Measurements from ENCODE around the gene ZSCAN5C. TPM values are rescaled to one million over a fixed set of nuclear protein-coding genes. Genes with fewer than 3 reads are reported as not detected.

Gene ZSCAN5C
- polyA plus RNA-seq, 1 donor from 2014 or later: not detected

- Histone ChIP-seq H3K9ac (ENCODE audit: low read length) (no peak overlapping the region), H3K9me3 (ENCODE audit: low read length) (no peaks in the 10 kb centered on the region), H2AFZ (ENCODE audit: low read depth, low read length) (no peak overlapping the region), H3K36me3 (ENCODE audit: insufficient read depth, low read length) (no peaks in the 10 kb centered on the region), H3K9me2 (ENCODE audit: insufficient read depth, low read length) (no peaks in the 10 kb centered on the region), H3F3A (ENCODE audit: insufficient read depth, low read length, poor library complexity, severe bottlenecking) (no peaks in the 10 kb centered on the region), H3K27ac (ENCODE audit: low read length) (no peak overlapping the region), H3K79me2 (replicated peaks; ENCODE audit: insufficient read depth, low read length) (no peaks in the 10 kb centered on the region), H3K27me3 (ENCODE audit: insufficient read depth, low read depth, low read length) (no peaks in the 10 kb centered on the region), H3K4me2 (ENCODE audit: low read length) (no peak overlapping the region), H3K4me3 (ENCODE audit: low read length) (no peak overlapping the region), H4K20me1 (ENCODE audit: insufficient read depth) (no peaks in the 10 kb centered on the region)
- TF ChIP-seq SMC3 (conservative IDR thresholded peaks at IDR 0.05; ENCODE audit: poor library complexity) (no peak), CTCF (IDR thresholded peaks at IDR 0.05; ENCODE audit: poor library complexity, severe bottlenecking) (no peak), TAF1 (IDR thresholded peaks at IDR 0.05; ENCODE audit: low read depth) (no peak), MXI1 (conservative IDR thresholded peaks at IDR 0.05; ENCODE audit: poor library complexity, severe bottlenecking) (no peak), POLR2AphosphoS5 (IDR thresholded peaks at IDR 0.05) (no peak), EP300 (conservative IDR thresholded peaks at IDR 0.05; ENCODE audit: poor library complexity, severe bottlenecking) (no peak), EZH2 (IDR thresholded peaks at IDR 0.05; ENCODE audit: borderline replicate concordance, insufficient read depth, low read length, poor library complexity, severe bottlenecking) (no peak), RAD21 (conservative IDR thresholded peaks at IDR 0.05) (no peak)
- TF ChIP-seq, protein P1, sequence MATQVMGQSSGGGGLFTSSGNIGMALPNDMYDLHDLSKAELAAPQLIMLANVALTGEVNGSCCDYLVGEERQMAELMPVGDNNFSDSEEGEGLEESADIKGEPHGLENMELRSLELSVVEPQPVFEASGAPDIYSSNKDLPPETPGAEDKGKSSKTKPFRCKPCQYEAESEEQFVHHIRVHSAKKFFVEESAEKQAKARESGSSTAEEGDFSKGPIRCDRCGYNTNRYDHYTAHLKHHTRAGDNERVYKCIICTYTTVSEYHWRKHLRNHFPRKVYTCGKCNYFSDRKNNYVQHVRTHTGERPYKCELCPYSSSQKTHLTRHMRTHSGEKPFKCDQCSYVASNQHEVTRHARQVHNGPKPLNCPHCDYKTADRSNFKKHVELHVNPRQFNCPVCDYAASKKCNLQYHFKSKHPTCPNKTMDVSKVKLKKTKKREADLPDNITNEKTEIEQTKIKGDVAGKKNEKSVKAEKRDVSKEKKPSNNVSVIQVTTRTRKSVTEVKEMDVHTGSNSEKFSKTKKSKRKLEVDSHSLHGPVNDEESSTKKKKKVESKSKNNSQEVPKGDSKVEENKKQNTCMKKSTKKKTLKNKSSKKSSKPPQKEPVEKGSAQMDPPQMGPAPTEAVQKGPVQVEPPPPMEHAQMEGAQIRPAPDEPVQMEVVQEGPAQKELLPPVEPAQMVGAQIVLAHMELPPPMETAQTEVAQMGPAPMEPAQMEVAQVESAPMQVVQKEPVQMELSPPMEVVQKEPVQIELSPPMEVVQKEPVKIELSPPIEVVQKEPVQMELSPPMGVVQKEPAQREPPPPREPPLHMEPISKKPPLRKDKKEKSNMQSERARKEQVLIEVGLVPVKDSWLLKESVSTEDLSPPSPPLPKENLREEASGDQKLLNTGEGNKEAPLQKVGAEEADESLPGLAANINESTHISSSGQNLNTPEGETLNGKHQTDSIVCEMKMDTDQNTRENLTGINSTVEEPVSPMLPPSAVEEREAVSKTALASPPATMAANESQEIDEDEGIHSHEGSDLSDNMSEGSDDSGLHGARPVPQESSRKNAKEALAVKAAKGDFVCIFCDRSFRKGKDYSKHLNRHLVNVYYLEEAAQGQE (IDR thresholded peaks at IDR 0.05; ENCODE audit: borderline replicate concordance): no peak
Measured at GRCh38 chr19:56177564-56178243, 24.4 kb upstream of the ZSCAN5C start.

DNA sequence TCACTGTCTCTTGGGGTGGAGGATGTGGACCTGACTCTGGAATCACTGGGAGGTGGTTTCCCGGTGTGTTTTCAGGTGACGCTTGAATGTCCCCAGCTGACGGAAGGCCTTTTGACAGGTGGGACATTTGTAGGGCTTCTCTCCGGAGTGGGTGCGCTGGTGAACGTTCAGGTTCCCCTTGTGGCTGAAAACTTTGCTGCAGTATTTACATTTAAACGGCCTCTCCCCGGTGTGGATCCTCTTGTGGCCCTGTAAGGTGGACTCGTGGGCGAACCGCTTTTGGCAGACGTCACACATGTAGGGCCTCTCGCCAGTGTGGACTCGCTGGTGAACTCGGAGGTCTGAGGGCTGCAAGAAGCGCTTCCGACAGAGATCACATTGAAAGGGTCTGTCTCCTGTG lies 12.3 kb upstream of the ZSCAN5C start:
- Histone ChIP-seq H3K36me3 (ENCODE audit: insufficient read depth, low read length) (no peaks in the 10 kb centered on the region), H4K20me1 (ENCODE audit: insufficient read depth) (no peaks in the 10 kb centered on the region), H3K9ac (ENCODE audit: low read length) (no peak overlapping the region), H3K4me3 (ENCODE audit: low read length) (no peak overlapping the region), H3K9me3 (ENCODE audit: low read length) (no peaks in the 10 kb centered on the region), H3K27ac (ENCODE audit: low read length) (no peak overlapping the region), H3F3A (ENCODE audit: insufficient read depth, low read length, poor library complexity, severe bottlenecking) (no peaks in the 10 kb centered on the region), H3K79me2 (replicated peaks; ENCODE audit: insufficient read depth, low read length) (no peaks in the 10 kb centered on the region), H3K4me2 (ENCODE audit: low read length) (no peak overlapping the region), H3K9me2 (ENCODE audit: insufficient read depth, low read length) (no peaks in the 10 kb centered on the region), H2AFZ (ENCODE audit: low read depth, low read length) (no peak overlapping the region), H3K27me3 (ENCODE audit: insufficient read depth, low read depth, low read length) (no peaks in the 10 kb centered on the region)
- TF ChIP-seq RAD21 (conservative IDR thresholded peaks at IDR 0.05): no peak
- TF ChIP-seq, protein P1 (IDR thresholded peaks at IDR 0.05; ENCODE audit: borderline replicate concordance): no peak
- no peak for TF ChIP-seq CTCF (IDR thresholded peaks at IDR 0.05; ENCODE audit: poor library complexity, severe bottlenecking)
- no peak for TF ChIP-seq EZH2 (IDR thresholded peaks at IDR 0.05; ENCODE audit: borderline replicate concordance, insufficient read depth, low read length, poor library complexity, severe bottlenecking)
- no peak for TF ChIP-seq SMC3 (conservative IDR thresholded peaks at IDR 0.05; ENCODE audit: poor library complexity)
- no peak for TF ChIP-seq MXI1 (conservative IDR thresholded peaks at IDR 0.05; ENCODE audit: poor library complexity, severe bottlenecking)
- no peak for TF ChIP-seq EP300 (conservative IDR thresholded peaks at IDR 0.05; ENCODE audit: poor library complexity, severe bottlenecking)
- no peak for TF ChIP-seq POLR2AphosphoS5 (IDR thresholded peaks at IDR 0.05)
- no peak for TF ChIP-seq TAF1 (IDR thresholded peaks at IDR 0.05; ENCODE audit: low read depth)
